HepG2 (cell line): ENCODE data around the gene ZXDC. TPM values are rescaled to one million over a fixed set of nuclear protein-coding genes. Genes with fewer than 3 reads are reported as not detected.

Experiments
- ATAC-seq: fragments of 200-7000 bp; cut with Tn5 transposase; 3 replicates; pipeline ENCODE4 v1.9.1; 2020; ENCODE audit warnings: mild to moderate bottlenecking, moderate library complexity
- BruUV-seq: library from RNA; stranded (reverse); fragments of 400-500 nt; replicated peaks from 2 replicates; lab custom pipeline; 2021; lab: Mats Ljungman, UMichigan
- CTCF ChIA-PET: fragments of 300-600 bp; formaldehyde crosslinking; extraction: SDS; loops from one replicate; lab custom pipeline; 2021; ENCODE audit warnings: low total read pairs, inconsistent platforms, low intra/inter-chr PET ratio; lab: Yijun Ruan, JAX
- POLR2A ChIA-PET: fragments of 350-600 bp; sonication (Branson Sonifier 250); formaldehyde crosslinking; loops from one replicate; lab custom pipeline; 2020; ENCODE audit warnings: antibody characterized with exemption, inconsistent platforms; lab: Yijun Ruan, JAX
- DNase-seq: peaks from one replicate; pipeline ENCODE4 v3.0.0-alpha.2; 2015; ENCODE audit warnings: low spot score
- FAIRE-seq: peaks from 3 replicates; lab custom pipeline; 2011; peaks lifted over from hg19 to GRCh38; lab: Jason Lieb, UNC
- H2AFZ ChIP-seq: one replicate; pipeline ENCODE4 v1.6.1; 2011; ENCODE audit warnings: low read length, inconsistent platforms
- H3K27ac ChIP-seq: fragments of 300-600 bp; 3 replicates; pipeline ENCODE4 v1.8.0; 2011; ENCODE audit warnings: mixed run types, mild to moderate bottlenecking, mixed read lengths, low read length, inconsistent platforms; ENCODE audit not compliant: insufficient read depth; ENCODE audit errors: extremely low read length
- H3K27me3 ChIP-seq, 2 experiments: fragments of 200-600 bp in 1 of 2; 2 replicates in 1 of 2; 3 replicates in 1 of 2; pipeline versions ENCODE4 v1.6.0 to v1.8.0; 2011; ENCODE audit warnings: low read length in 2 of 2, mild to moderate bottlenecking in 2 of 2, moderate library complexity in 2 of 2, inconsistent platforms in 1 of 2; ENCODE audit not compliant: insufficient read depth in 2 of 2, control insufficient read depth in 1 of 2
- H3K36me3 ChIP-seq, 2 experiments: fragments of 200-600 bp in 1 of 2; replicated peaks in 1 of 2; 2 replicates in 1 of 2; 3 replicates in 1 of 2; pipeline versions ENCODE4 v1.5.1 to v1.8.0; 2011; ENCODE audit warnings: low read length in 2 of 2, inconsistent platforms in 1 of 2; ENCODE audit not compliant: insufficient read depth in 2 of 2, control insufficient read depth in 1 of 2
- H3K4me1 ChIP-seq: 2 replicates; pipeline ENCODE4 v1.5.1; 2012; ENCODE audit warnings: low read length, inconsistent platforms; ENCODE audit not compliant: insufficient read depth
- H3K4me2 ChIP-seq: 2 replicates; pipeline ENCODE4 v1.6.0; 2011; ENCODE audit warnings: low read depth, low read length, inconsistent platforms
- H3K4me3 ChIP-seq, 3 experiments: fragments of 200-600 bp in 1 of 3; sonication (generic), shearing (Covaris generic) in 1 of 3; replicated peaks in 1 of 3; 2 replicates each; pipeline ENCODE4 v1.5.1; 2011 to 2016; ENCODE audit warnings: low read length in 3 of 3, inconsistent platforms in 2 of 3, low read depth in 2 of 3, mild to moderate bottlenecking in 2 of 3, control low read depth in 1 of 3, mixed read lengths in 1 of 3; ENCODE audit not compliant: insufficient read depth in 1 of 3
- H3K79me2 ChIP-seq: one replicate; pipeline ENCODE4 v1.6.1; 2011; ENCODE audit warnings: low read length, inconsistent platforms; ENCODE audit not compliant: insufficient read depth
- H3K9ac ChIP-seq: 2 replicates; pipeline ENCODE4 v1.6.0; 2011; ENCODE audit warnings: mild to moderate bottlenecking, low read depth, low read length, inconsistent platforms; ENCODE audit not compliant: insufficient read depth
- H3K9me3 ChIP-seq: 2 replicates; pipeline ENCODE4 v1.5.1; 2012; ENCODE audit warnings: mild to moderate bottlenecking, low read length
- H4K20me1 ChIP-seq: 2 replicates; pipeline ENCODE4 v1.6.0; 2011; ENCODE audit warnings: inconsistent platforms, mild to moderate bottlenecking, low read length, moderate library complexity; ENCODE audit not compliant: insufficient read depth
- BORCS8-MEF2B ChIP-seq: sonication (generic); formaldehyde crosslinking; IDR thresholded peaks from 2 replicates; pipeline ENCODE4 v1.8.0; 2022; ENCODE audit warnings: mild to moderate bottlenecking, missing genetic modification reagents
- GZF1 ChIP-seq: sonication (generic); formaldehyde crosslinking; IDR thresholded peaks from 2 replicates; pipeline ENCODE4 v1.5.1; 2020; ENCODE audit warnings: mild to moderate bottlenecking, missing genetic modification reagents
- KAT2B ChIP-seq: fragments of 150-350 bp; IDR thresholded peaks from 2 replicates; pipeline ENCODE4 v1.6.1; 2014; ENCODE audit warnings: low read depth, low read length, borderline replicate concordance
- KDM1A ChIP-seq: IDR thresholded peaks from 2 replicates; pipeline ENCODE4 v1.6.1; 2016; ENCODE audit warnings: missing compliant biosample characterization
- KDM2A ChIP-seq: sonication (generic); formaldehyde crosslinking; IDR thresholded peaks from 2 replicates; pipeline ENCODE4 v1.4.0; 2020; ENCODE audit warnings: low read depth, missing genetic modification reagents, borderline replicate concordance
- NONO ChIP-seq, 2 experiments: fragments of 450-650 bp in 1 of 2; sonication (generic) in 1 of 2; formaldehyde crosslinking in 1 of 2; IDR thresholded peaks in 1 of 2; conservative IDR thresholded peaks in 1 of 2; 2 replicates each; pipeline versions ENCODE4 v1.6.1 to v1.8.0; 2017 to 2022; ENCODE audit warnings: mild to moderate bottlenecking in 1 of 2, missing genetic modification reagents in 1 of 2, moderate library complexity in 1 of 2
- RFXAP ChIP-seq: sonication (generic); formaldehyde crosslinking; IDR thresholded peaks from 2 replicates; pipeline ENCODE4 v1.4.0; 2020; ENCODE audit warnings: missing genetic modification reagents, borderline replicate concordance
- SP140L ChIP-seq: sonication (generic); formaldehyde crosslinking; IDR thresholded peaks from 2 replicates; pipeline ENCODE4 v1.4.0; 2020; ENCODE audit warnings: missing genetic modification reagents, borderline replicate concordance
- ZFP1 ChIP-seq: IDR thresholded peaks from 2 replicates; pipeline ENCODE4 v1.6.1; 2016
- ZKSCAN8 ChIP-seq: IDR thresholded peaks from 2 replicates; pipeline ENCODE4 v1.6.1; 2016; ENCODE audit warnings: borderline replicate concordance, missing genetic modification reagents, missing compliant biosample characterization
- ZNF10 ChIP-seq: sonication (generic); formaldehyde crosslinking; IDR thresholded peaks from 2 replicates; pipeline ENCODE4 v1.4.0; 2020; ENCODE audit warnings: mild to moderate bottlenecking, low read depth, missing genetic modification reagents, borderline replicate concordance
- ZNF652 ChIP-seq: IDR thresholded peaks from 2 replicates; pipeline ENCODE4 v1.6.1; 2016; ENCODE audit warnings: low read depth, borderline replicate concordance
- ZNF713 ChIP-seq: sonication (generic); formaldehyde crosslinking; IDR thresholded peaks from 2 replicates; pipeline ENCODE4 v1.4.0; 2020; ENCODE audit warnings: mild to moderate bottlenecking, missing genetic modification reagents
- ZNF839 ChIP-seq: sonication (generic); formaldehyde crosslinking; IDR thresholded peaks from 2 replicates; pipeline ENCODE4 v1.4.0; 2020; ENCODE audit warnings: missing genetic modification reagents, mild to moderate bottlenecking, borderline replicate concordance
- WGBS: methylation state at CpG from one replicate; pipeline ENCODE4 v1.1.6; 2017; ENCODE audit warnings: low lambda C conversion rate; 5-methylcytosine and 5-hydroxymethylcytosine counted together
- in situ Hi-C: cut with HindIII; loops from 2 replicates; pipeline ENCODE4 v1.10.0; 2017; ENCODE audit warnings: low pct_unique_long_range_greater_than_20kb; ENCODE audit not compliant: extremely low pct_ligation_motif_present
- intact Hi-C: fragments of 100-400 bp; cut with micrococcal nuclease; formaldehyde crosslinking; loops from one replicate; pipeline ENCODE4 v1.10.0; 2022; ENCODE audit not compliant: unreplicated experiment
- polyA plus RNA-seq, 8 experiments: library from polyadenylated mRNA; depleted of rRNA in 3 of 8; stranded (reverse) in 7 of 8; unstranded in 1 of 8; fragments of >200 nt; fragmentation: Illumina TruSeq in 4 of 8; extraction: Trizol in 4 of 8; gene quantifications; 2 replicates each; pipeline versions ENCODE4 v1.2.1 to v1.2.3, GENCODE V29; 2011 to 2016; ENCODE audit warnings: low read depth in 4 of 8, missing spikeins in 1 of 8, mixed read lengths in 1 of 8; ENCODE audit not compliant: insufficient read depth in 1 of 8
- total RNA-seq, 5 experiments: library from RNA; depleted of rRNA; stranded (reverse); fragments of >200 nt; fragmentation: Illumina TruSeq; extraction: Trizol; gene quantifications; 2 replicates each; pipeline ENCODE4 v1.2.3, GENCODE V29; 2016; ENCODE audit warnings: low read depth in 1 of 5
- TF ChIP-seq, protein P1 (sequence below): sonication (generic); formaldehyde crosslinking; conservative IDR thresholded peaks from 2 replicates; pipeline ENCODE4 v1.4.0; 2020; ENCODE audit warnings: mild to moderate bottlenecking, missing genetic modification reagents, moderate library complexity
- TF ChIP-seq, protein P2 (sequence below): sonication (generic); formaldehyde crosslinking; IDR thresholded peaks from 2 replicates; pipeline ENCODE4 v1.5.0; 2020; ENCODE audit warnings: mild to moderate bottlenecking, missing genetic modification reagents, moderate library complexity
- TF ChIP-seq, protein P3 (sequence below): sonication (generic); formaldehyde crosslinking; IDR thresholded peaks from 2 replicates; pipeline ENCODE4 v1.5.0; 2020; ENCODE audit warnings: missing genetic modification reagents
- TF ChIP-seq, protein P4 (sequence below): conservative IDR thresholded peaks from 2 replicates; pipeline ENCODE4 v1.6.1; 2018; ENCODE audit warnings: missing genetic modification reagents

The ZXDC gene
- total and polyA plus RNA-seq, 2 of the 13 experiments (the other 11 are each of a cell fraction or from before 2014, with no cell fraction given), result 17.6 to 21.2 TPM

DNA sequence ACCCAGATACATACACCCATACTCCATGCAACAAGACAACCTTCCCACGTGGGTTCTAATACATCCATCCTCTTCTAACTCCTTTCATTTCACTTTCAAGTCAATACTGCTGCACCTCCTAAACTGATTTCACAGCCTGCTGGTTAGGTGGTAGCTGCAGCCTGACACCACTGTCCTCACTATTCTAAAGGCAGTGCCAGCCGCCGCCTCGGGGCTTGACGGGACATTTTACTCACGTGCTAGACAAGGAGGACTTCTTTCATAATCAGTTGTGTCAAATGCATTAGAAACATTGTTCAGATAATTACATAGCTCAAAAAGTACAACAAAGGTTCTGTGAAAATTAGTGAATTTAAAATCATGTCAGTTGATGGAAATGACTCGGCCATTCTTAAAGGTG lies 35.6 kb upstream of the ZXDC start:
- BruUV-seq, result no TSS peak
- Histone ChIP-seq H3K9me3 (no peaks in the 10 kb centered on the region), H3K4me2 (no peak overlapping the region), H3K27ac (no peak overlapping the region), H4K20me1 (no peaks in the 10 kb centered on the region), H3K9ac (no peak overlapping the region), H3K36me3 (no peaks in the 10 kb centered on the region), H2AFZ (no peak overlapping the region), H3K4me1 (peaks cover 8% of the 10 kb centered on the region; the same call in 1 of the 2 replicates), H3K4me3 (no peak overlapping the region), H3K79me2 (no peaks in the 10 kb centered on the region), H3K27me3 (peaks cover 0 to 3% of the 10 kb centered on the region in 2 experiments; a peak in 1 of 5 replicates)
- CTCF ChIA-PET, result no interaction called here
- DNase-seq (no peak), ATAC-seq (no peak), FAIRE-seq (no peak)
- in situ Hi-C loops (no loop called here), intact Hi-C loops (no loop called here)
- WGBS, result 58% methylated on average over 7 of the region's 7 CpGs
- POLR2A ChIA-PET, result interaction anchor here (0.6 to 1.3 kb wide), 2 partner anchors 12 to 17 kb away, joined by 3 to 4 read pairs; no protein-coding TSS in a partner anchor
- TF ChIP-seq ZNF713 (CRISPR knock-in tag) (no peak), RFXAP (CRISPR knock-in tag) (no peak), NONO (IDR thresholded peaks at IDR 0.05) (no peak), NONO (CRISPR knock-in tag; conservative IDR thresholded peaks at IDR 0.05) (no peak), KDM1A (CRISPR knock-in tag) (no peak), ZNF652 (CRISPR knock-in tag) (no peak), ZFP1 (CRISPR knock-in tag) (no peak), GZF1 (CRISPR knock-in tag) (no peak), KDM2A (CRISPR knock-in tag) (no peak), ZNF10 (no peak), KAT2B (no peak), ZNF839 (no peak), SP140L (CRISPR knock-in tag) (no peak), BORCS8-MEF2B (CRISPR knock-in tag) (no peak), ZKSCAN8 (no peak)
- TF ChIP-seq, protein P1, sequence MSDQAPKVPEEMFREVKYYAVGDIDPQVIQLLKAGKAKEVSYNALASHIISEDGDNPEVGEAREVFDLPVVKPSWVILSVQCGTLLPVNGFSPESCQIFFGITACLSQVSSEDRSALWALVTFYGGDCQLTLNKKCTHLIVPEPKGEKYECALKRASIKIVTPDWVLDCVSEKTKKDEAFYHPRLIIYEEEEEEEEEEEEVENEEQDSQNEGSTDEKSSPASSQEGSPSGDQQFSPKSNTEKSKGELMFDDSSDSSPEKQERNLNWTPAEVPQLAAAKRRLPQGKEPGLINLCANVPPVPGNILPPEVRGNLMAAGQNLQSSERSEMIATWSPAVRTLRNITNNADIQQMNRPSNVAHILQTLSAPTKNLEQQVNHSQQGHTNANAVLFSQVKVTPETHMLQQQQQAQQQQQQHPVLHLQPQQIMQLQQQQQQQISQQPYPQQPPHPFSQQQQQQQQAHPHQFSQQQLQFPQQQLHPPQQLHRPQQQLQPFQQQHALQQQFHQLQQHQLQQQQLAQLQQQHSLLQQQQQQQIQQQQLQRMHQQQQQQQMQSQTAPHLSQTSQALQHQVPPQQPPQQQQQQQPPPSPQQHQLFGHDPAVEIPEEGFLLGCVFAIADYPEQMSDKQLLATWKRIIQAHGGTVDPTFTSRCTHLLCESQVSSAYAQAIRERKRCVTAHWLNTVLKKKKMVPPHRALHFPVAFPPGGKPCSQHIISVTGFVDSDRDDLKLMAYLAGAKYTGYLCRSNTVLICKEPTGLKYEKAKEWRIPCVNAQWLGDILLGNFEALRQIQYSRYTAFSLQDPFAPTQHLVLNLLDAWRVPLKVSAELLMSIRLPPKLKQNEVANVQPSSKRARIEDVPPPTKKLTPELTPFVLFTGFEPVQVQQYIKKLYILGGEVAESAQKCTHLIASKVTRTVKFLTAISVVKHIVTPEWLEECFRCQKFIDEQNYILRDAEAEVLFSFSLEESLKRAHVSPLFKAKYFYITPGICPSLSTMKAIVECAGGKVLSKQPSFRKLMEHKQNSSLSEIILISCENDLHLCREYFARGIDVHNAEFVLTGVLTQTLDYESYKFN, result no peak
- TF ChIP-seq, protein P2, sequence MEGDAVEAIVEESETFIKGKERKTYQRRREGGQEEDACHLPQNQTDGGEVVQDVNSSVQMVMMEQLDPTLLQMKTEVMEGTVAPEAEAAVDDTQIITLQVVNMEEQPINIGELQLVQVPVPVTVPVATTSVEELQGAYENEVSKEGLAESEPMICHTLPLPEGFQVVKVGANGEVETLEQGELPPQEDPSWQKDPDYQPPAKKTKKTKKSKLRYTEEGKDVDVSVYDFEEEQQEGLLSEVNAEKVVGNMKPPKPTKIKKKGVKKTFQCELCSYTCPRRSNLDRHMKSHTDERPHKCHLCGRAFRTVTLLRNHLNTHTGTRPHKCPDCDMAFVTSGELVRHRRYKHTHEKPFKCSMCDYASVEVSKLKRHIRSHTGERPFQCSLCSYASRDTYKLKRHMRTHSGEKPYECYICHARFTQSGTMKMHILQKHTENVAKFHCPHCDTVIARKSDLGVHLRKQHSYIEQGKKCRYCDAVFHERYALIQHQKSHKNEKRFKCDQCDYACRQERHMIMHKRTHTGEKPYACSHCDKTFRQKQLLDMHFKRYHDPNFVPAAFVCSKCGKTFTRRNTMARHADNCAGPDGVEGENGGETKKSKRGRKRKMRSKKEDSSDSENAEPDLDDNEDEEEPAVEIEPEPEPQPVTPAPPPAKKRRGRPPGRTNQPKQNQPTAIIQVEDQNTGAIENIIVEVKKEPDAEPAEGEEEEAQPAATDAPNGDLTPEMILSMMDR (CRISPR knock-in tag), result no peak
- TF ChIP-seq, protein P3, sequence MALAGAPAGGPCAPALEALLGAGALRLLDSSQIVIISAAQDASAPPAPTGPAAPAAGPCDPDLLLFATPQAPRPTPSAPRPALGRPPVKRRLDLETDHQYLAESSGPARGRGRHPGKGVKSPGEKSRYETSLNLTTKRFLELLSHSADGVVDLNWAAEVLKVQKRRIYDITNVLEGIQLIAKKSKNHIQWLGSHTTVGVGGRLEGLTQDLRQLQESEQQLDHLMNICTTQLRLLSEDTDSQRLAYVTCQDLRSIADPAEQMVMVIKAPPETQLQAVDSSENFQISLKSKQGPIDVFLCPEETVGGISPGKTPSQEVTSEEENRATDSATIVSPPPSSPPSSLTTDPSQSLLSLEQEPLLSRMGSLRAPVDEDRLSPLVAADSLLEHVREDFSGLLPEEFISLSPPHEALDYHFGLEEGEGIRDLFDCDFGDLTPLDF (CRISPR knock-in tag), result no peak
- TF ChIP-seq, protein P4, sequence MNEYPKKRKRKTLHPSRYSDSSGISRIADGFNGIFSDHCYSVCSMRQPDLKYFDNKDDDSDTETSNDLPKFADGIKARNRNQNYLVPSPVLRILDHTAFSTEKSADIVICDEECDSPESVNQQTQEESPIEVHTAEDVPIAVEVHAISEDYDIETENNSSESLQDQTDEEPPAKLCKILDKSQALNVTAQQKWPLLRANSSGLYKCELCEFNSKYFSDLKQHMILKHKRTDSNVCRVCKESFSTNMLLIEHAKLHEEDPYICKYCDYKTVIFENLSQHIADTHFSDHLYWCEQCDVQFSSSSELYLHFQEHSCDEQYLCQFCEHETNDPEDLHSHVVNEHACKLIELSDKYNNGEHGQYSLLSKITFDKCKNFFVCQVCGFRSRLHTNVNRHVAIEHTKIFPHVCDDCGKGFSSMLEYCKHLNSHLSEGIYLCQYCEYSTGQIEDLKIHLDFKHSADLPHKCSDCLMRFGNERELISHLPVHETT (CRISPR knock-in tag), result no peak
